ENCODE results near the gene MED15. TPM values are rescaled to one million over a fixed set of nuclear protein-coding genes. Genes with fewer than 3 reads are reported as not detected.

The MED15 gene
- total and polyA plus RNA-seq, 3 donors from 2014 or later = 71.0 to 101 (median 81.6) TPM

- Histone ChIP-seq H3K36me3 (ENCODE audit: low read depth, missing control alignments) (no peaks in the 10 kb centered on the region), H3K27me3 (no peaks in the 10 kb centered on the region), H3K27ac (no peak overlapping the region), H3K4me3 (no peak overlapping the region), H3K4me1 (no peaks in the 10 kb centered on the region), H3K9me3 (no peaks in the 10 kb centered on the region)
- DNase-seq = no peak
- intact Hi-C loops (cut with DNase I; ENCODE audit: low total_unique reads) = no loop called here
- TF ChIP-seq CTCF (IDR thresholded peaks at IDR 0.05) (no peak), POLR2A (IDR thresholded peaks at IDR 0.05) (no peak)
- WGBS, 2 donors = 72 to 82% methylated on average over 2 to 4 of the region's 4 CpGs
These were observed 125.1 kb downstream of the MED15 start for GRCh38 chr22:20632518-20632917.

GRCh38 chr22:20634560-20635226 lies 127.3 kb downstream of the MED15 start:
- no peak for TF ChIP-seq CTCF (IDR thresholded peaks at IDR 0.05)
- no peak for TF ChIP-seq POLR2A (IDR thresholded peaks at IDR 0.05)
- DNase-seq = no peak

GRCh38 chr22:20635227-20635591 lies 127.8 kb downstream of the MED15 start:
- intact Hi-C loops (cut with DNase I; ENCODE audit: low total_unique reads) = no loop called here
- no peaks in the 10 kb centered on the region for H3K4me1 ChIP-seq
- no peaks in the 10 kb centered on the region for H3K36me3 ChIP-seq (ENCODE audit: low read depth, missing control alignments)
- no peak for DNase-seq
- no peak overlapping the region for H3K4me3 ChIP-seq
- no peak for TF ChIP-seq POLR2A (IDR thresholded peaks at IDR 0.05)
- no peak for TF ChIP-seq CTCF (IDR thresholded peaks at IDR 0.05)
- WGBS, 2 donors = 85% methylated on average over 3 to 6 of the region's 6 CpGs
- no peak overlapping the region for H3K27ac ChIP-seq
- H3K27me3 ChIP-seq = no peaks in the 10 kb centered on the region
- no peaks in the 10 kb centered on the region for H3K9me3 ChIP-seq

More at GRCh38 chr22:20634560-20635226, 127.3 kb downstream of the MED15 start:
- Histone ChIP-seq H3K36me3 (ENCODE audit: low read depth, missing control alignments) (no peaks in the 10 kb centered on the region), H3K27ac (no peak overlapping the region), H3K4me1 (no peaks in the 10 kb centered on the region), H3K27me3 (no peaks in the 10 kb centered on the region), H3K4me3 (no peak overlapping the region), H3K9me3 (no peaks in the 10 kb centered on the region)
- intact Hi-C loops (cut with DNase I; ENCODE audit: low total_unique reads) = no loop called here
- WGBS, 2 donors = 86 to 92% methylated on average over 8 to 9 of the region's 9 CpGs

- Histone ChIP-seq H3K4me3 (no peak overlapping the region), H3K9me3 (no peaks in the 10 kb centered on the region), H3K27ac (no peak overlapping the region), H3K27me3 (no peaks in the 10 kb centered on the region), H3K36me3 (ENCODE audit: low read depth, missing control alignments) (no peaks in the 10 kb centered on the region), H3K4me1 (no peaks in the 10 kb centered on the region)
- intact Hi-C loops (cut with DNase I; ENCODE audit: low total_unique reads) = no loop called here
- no peak for DNase-seq
- 82 to 93% methylated on average over 14 to 16 of the region's 16 CpGs for WGBS, 2 donors
- TF ChIP-seq CTCF (IDR thresholded peaks at IDR 0.05) = no peak
- no peak for TF ChIP-seq POLR2A (IDR thresholded peaks at IDR 0.05)
These were observed 128.8 kb downstream of the MED15 start for GRCh38 chr22:20636075-20636812.
